AG04449 (cell line): ENCODE data around the gene SOCS4.
A peak's percentile ranks its signal among the peaks of the same experiment; 100 is the strongest.
"Not testable (repeated sequence)": the region's sequence is repeated elsewhere in the genome, so short reads cannot be mapped to it uniquely, and the experiment has no call there.

ENCODE experiments used
- CTCF ChIA-PET: fragments of 350-600 bp; formaldehyde crosslinking; extraction: SDS; loops from one replicate; lab custom pipeline; 2021; ENCODE audit warnings: antibody characterized with exemption; lab: Yijun Ruan, JAX
- POLR2A ChIA-PET: fragments of 400-600, 350-600 bp; formaldehyde crosslinking; extraction: SDS; loops from one replicate; lab custom pipeline; 2020; ENCODE audit warnings: antibody characterized with exemption, inconsistent platforms; lab: Yijun Ruan, JAX
- DNase-seq: peaks from one replicate; pipeline ENCODE4 v3.0.0-alpha.2; 2010; ENCODE audit warnings: low read depth, low spot score
- H3K4me3 ChIP-seq: 2 replicates; pipeline ENCODE4 v1.5.1; 2011; ENCODE audit warnings: low read depth, mild to moderate bottlenecking, control low read depth, low read length
- TF ChIP-seq, protein P1 (sequence below): IDR thresholded peaks from one replicate; pipeline ENCODE4 v1.5.1; 2011; ENCODE audit warnings: mild to moderate bottlenecking, moderate library complexity, low read length, control low read depth, inconsistent platforms; ENCODE audit not compliant: insufficient read depth; ENCODE audit errors: missing control alignments

The SOCS4 gene

DNA sequence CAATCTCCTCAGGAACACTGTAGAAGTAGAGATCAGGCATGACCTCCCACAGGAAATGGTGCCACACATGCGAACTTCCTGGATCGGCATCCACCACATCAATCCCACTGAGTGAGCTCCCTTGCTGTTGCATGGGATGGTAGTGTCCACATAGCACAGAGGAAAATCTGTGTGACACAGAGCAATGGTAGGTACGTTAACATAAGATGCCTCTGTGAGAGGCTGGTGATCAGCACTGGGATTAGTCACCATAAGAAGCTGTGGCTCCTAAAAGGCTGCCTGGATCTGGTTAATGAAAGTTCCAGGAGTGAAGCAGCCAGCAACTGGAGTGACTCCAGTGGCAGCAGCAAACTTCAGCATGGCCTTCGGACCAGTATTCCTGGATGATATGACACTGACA lies 22.0 kb upstream of the SOCS4 start:
- CTCF ChIA-PET, result interaction anchor here (0.7 kb wide), 1 partner anchor 1718 kb away, joined by 3 read pairs; no protein-coding TSS in a partner anchor
- peak; percentile 31 for DNase-seq
- TF ChIP-seq, protein P1, sequence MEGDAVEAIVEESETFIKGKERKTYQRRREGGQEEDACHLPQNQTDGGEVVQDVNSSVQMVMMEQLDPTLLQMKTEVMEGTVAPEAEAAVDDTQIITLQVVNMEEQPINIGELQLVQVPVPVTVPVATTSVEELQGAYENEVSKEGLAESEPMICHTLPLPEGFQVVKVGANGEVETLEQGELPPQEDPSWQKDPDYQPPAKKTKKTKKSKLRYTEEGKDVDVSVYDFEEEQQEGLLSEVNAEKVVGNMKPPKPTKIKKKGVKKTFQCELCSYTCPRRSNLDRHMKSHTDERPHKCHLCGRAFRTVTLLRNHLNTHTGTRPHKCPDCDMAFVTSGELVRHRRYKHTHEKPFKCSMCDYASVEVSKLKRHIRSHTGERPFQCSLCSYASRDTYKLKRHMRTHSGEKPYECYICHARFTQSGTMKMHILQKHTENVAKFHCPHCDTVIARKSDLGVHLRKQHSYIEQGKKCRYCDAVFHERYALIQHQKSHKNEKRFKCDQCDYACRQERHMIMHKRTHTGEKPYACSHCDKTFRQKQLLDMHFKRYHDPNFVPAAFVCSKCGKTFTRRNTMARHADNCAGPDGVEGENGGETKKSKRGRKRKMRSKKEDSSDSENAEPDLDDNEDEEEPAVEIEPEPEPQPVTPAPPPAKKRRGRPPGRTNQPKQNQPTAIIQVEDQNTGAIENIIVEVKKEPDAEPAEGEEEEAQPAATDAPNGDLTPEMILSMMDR, result no peak
- POLR2A ChIA-PET, result no interaction called here
- no peak overlapping the region for H3K4me3 ChIP-seq

GRCh38 chr14:55015006-55015405 lies 12.0 kb upstream of the SOCS4 start:
- H3K4me3 ChIP-seq, result no peak overlapping the region
- POLR2A ChIA-PET, result no interaction called here
- TF ChIP-seq, protein P1, result no peak
- CTCF ChIA-PET, result interaction anchor here (1.2 to 1.5 kb wide), 3 partner anchors 11 to 146 kb away, joined by 3 to 4 read pairs (median 3); no protein-coding TSS in a partner anchor
- no peak for DNase-seq

- ChIA-PET POLR2A (no interaction called here), CTCF (interaction anchor here (1.2 kb wide), 1 partner anchor 31 kb away, joined by 3 read pairs; no protein-coding TSS in a partner anchor)
- DNase-seq, result no peak
- H3K4me3 ChIP-seq, result no peak overlapping the region
- TF ChIP-seq, protein P1, result no peak
Measured at GRCh38 chr14:55019968-55020554, 7.0 kb upstream of the SOCS4 start.

- POLR2A ChIA-PET, H3K4me3 ChIP-seq, DNase-seq: not testable (repeated sequence)
- CTCF ChIA-PET, result interaction anchor here (1.3 kb wide), 1 partner anchor 27 kb away, joined by 4 read pairs; the partner anchor contains the start of gene MAPK1IP1L
Measured at GRCh38 chr14:55024365-55024764, 2.7 kb upstream of the SOCS4 start.

GRCh38 chr14:55025948-55026347 lies 1.1 kb upstream of the SOCS4 start:
- TF ChIP-seq, protein P1, result no peak
- H3K4me3 ChIP-seq, result peak overlapping the region; percentile 88
- ChIA-PET POLR2A (no interaction called here), CTCF (interaction anchor here (1.1 to 7.7 kb wide), 5 partner anchors 11 to 135 kb away, joined by 3 to 41 read pairs (median 8); partner anchors contain the start of gene MAPK1IP1L)
- DNase-seq, result no peak

- ChIA-PET POLR2A (interaction anchor here (0.5 to 1.3 kb wide), 5 partner anchors 18 to 105 kb away, joined by 3 to 7 read pairs (median 3); partner anchors contain the start of gene MAPK1IP1L), CTCF (interaction anchor here (1.0 to 7.7 kb wide), 6 partner anchors 11 to 134 kb away, joined by 3 to 41 read pairs (median 6); partner anchors contain the start of gene MAPK1IP1L)
- H3K4me3 ChIP-seq, result peak overlapping the region; percentile 88
- TF ChIP-seq, protein P1, result no peak
- no peak for DNase-seq
Measured at GRCh38 chr14:55026441-55026792, 619 bp upstream of the SOCS4 start.
